GM21367 (cell line): ENCODE data around the gene ARHGAP40.

Experiments used
- ATAC-seq: cut with Tn5 transposase; IDR thresholded peaks from one replicate; pipeline ENCODE4 v1.9.1; 2021; ENCODE audit not compliant: unreplicated experiment

Gene ARHGAP40

DNA sequence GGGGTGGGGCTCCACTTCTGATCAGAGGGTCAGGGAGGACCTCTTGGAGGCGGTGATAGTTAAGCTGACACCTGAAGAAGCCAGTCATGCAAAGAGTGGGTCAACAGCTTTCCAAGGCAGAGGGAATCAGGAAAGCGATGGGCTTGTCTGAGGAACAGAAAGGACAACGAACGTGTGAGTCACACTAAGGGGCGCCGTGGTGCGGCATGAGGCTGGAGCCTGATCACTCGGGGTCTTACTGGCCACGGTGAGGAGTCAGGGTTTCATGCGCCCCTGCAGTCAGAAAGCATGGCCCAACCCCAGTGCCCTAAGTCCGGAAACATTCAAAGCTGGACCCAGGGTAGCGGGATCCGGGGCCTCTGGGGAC, 72.1 kb downstream of the ARHGAP40 start:
- ATAC-seq: no peak

DNA sequence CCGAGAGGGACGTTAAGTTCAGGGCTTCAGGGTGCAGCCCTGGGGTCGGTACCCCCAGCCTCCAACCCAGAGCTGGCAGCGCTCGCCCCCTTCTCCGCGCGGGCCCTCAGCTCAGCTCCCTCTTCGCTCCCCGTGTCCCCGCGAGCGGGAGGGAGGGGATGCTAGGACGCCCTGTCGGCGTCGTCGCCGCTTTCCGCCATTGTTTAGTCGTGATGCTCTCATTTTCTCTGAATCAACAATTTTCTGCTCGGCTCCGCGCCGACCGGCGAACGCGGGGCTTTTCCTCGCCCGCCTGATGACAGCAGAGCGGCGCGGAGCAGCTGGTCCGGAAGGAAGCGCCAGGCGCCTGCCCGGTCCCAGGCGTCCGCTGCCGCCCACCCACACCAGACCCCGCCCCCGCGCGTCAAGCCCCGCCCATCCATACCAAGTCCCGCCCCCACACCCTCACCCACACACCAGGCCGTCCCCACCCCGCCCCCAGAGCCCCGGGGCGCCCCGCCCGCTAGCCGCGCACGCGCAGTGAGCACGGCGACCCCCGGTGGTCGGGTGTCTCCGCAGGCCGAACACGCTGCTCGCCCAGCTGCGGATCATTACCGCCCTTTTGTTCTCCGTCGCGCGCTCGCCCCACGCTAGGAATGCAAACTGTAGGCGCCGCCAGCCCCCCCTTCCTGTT, 72.6 kb downstream of the ARHGAP40 start:
- no peak for ATAC-seq

DNA sequence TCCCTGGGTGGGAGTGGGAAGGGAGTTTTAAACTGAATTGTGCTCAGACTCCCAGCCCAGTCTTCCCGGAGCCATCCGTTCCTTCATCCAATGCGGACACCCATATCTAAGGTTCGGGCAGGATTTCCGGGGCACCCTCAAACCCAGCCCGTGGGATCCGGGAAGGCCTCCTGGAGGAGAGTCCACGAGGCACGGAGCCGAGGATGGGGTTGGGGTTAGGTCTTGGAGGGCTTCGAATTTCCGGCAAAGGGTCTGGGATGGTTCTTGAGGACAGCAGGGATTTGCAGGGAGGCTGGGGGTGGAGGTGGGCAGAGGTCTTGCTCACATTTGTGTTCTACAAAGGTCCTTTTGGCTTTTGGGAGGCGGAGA, 73.1 kb downstream of the ARHGAP40 start:
- ATAC-seq: no peak

DNA sequence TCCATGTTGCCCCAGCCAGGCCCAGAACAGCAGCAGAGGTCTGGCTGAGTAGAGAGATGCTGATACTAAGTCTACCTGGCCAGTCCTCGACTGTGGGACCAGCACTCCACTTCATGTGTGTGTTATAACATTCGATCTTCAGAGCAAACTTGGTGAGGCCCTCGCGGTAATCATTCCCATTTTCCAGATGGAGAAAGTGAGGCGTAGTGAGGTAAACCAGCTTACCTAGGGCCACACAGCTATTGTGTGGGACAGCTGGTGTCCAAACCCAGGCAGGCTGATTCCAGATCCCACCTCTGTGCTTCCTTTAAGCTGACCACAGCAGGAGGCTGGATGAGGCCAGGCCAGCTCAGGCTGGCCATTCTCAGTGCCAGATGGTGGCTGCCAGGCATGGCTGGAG, 75.0 kb downstream of the ARHGAP40 start:
- ATAC-seq: no peak

DNA sequence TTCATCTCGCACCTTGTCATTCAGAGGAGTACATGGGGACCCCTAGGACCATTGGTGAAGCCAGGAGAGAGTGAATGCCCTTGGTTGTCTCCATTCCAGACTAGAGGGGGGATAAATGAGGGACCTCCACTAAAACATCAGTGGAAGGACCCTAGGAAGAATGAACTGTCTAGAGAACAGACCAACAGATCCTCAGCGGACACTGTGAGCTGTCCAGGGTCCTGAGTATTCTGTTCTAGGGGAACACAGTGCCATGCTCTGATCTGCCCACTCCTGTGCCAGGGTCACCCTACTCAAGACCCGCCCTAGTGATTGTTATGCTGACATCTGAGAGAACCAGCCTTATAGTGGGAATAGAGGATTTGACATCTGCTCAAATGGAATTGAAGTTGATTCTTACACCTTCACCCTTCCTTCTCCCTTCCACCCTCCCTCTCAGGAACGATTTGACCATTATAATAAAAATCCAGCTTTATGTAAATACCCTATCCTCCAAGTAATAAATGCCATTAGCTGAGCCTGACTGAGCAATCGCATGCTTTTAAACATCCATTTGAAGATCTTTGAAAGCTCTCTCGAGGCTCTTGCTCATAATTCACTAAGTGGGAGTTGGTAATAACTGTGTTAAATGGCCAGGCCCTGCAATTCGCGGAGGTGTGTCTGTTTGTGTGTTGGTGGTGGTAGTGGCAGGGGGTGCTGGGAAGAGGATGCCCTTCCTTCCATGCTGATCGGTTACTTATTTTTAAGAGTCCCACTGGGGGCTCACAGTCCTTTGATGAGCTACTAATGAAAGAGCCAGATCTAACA, 79.1 kb downstream of the ARHGAP40 start:
- ATAC-seq: no peak

DNA sequence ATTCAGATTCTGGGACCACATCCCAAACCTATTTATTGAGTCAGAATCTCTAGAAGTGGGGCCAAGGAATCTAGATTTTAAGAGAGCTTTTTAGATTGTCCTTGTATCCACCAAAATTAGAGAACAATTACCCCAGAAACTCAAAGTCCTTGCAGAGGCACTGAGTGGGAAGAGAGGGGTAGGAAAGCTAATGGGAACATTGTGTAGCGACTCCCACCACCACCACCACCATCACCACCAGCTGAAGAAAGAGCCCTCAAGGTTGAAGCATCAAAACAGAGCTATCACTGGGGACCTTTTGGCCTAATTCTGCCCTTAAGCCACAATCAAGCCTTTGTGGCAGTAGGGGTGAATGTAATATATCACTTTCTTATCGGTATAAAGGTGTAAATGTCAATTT, 83.7 kb downstream of the ARHGAP40 start:
- no peak for ATAC-seq

DNA sequence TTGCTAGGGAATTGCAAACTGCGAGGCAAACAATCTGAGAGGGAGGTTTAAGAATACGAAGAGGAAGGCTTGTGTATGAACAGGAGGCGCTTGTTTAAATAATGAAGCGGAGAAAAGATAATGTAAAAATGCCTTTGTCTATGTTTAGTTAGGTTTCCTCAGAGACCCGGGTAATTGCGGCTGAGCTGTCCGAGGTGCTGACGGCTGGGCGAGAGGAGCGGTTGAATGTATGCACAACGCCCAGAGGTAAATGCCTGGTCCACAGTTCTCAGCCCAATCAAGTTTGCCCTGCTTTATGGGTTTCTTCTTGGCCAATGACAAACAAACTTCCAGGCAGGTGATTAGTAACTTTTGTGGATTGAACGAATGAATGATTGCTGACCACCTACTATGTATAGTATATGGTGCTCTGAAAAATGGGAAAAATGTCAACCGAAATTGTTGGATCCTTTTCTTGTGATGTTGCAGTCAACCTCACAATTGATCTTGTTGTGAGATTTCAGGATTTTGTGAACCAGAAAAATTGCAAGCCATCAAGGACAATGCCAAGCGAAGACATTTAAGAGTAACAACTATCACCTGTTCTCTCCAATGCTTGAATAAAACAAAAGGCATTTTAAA, 84.4 kb downstream of the ARHGAP40 start:
- no peak for ATAC-seq

DNA sequence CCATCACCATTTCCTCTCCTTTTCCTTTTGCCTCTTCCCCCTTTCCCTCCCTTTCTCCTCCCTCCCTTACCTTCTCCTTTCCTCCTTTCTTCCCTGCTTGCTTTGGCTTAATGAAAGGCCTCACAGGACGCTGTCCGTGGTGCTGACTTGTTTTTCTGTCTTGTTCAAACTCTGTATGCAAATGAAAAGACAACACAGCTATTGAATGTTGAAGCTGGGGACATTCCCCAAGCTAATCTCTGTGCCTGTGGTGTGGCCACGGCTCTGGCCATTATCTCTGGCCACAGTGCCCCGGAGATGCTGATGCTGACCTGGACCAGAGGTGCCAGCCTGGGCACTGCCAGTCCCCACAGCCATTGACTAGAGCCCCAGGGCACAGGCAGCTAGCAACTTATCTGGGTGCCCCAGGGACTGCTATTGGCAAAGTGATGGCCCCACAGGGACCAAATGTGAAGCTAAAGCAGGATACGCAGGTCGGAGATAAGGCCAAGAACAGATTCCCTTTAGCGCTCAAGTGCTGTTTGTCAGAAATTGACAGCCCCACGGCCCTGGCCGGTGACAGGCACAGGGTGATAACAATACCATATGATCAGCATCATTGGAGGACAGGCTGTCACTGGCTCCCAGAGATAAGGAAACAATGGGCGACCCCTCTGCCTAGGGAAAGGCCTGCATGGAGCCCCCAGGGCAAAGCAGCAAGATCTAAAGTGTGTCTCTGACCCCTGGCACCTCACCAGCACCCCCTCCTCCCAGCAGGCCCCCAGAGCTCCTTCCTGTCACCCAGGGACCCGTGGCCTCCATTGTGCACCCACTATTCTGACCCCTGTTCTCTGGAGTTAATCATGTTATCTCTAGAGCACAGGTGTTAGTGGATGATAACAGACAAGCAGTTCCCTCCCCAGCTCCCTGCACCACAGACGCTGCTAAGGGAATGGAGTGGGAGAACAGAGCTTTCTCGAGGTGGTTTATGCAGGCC, 91.1 kb downstream of the ARHGAP40 start:
- no peak for ATAC-seq

DNA sequence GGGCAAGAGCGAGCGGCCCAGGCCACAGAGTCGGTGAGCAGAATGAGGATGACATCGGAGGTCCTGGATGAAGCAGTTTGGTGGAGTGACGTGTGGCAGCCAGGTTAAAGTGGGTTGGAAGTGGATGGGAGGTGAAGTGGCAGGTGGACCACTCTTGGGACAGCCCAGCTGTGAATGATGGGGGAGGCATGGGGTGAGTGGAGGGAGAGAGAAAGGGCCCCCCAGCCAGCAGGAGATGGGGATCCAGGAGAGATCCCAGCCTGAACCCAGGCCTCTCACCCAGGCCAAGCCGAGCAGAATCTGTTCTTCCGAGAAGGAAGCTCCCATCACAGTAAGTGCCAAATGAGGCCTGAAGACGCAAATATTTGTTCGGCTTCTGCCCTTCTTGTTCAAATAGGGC, 95.7 kb downstream of the ARHGAP40 start:
- ATAC-seq: no peak

DNA sequence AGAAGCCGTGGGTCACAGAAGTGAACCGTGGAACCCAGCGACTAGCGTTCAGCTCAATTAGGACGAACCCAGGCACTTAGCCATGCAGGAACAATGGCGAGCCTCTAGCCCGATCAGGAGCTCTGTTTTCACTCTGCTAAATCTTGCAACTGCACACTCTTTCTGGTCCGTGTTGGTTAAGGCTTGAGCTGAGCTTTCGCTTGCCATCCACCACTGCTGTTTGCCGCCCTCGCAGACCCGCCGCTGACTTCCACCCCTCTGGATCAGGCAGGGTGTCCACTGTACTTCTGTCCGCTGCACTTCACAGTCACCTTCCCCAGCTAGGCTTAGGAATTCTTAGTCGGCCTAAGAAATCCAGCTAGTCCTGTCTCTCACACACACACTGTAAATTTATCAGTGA, 96.9 kb downstream of the ARHGAP40 start:
- no peak for ATAC-seq

DNA sequence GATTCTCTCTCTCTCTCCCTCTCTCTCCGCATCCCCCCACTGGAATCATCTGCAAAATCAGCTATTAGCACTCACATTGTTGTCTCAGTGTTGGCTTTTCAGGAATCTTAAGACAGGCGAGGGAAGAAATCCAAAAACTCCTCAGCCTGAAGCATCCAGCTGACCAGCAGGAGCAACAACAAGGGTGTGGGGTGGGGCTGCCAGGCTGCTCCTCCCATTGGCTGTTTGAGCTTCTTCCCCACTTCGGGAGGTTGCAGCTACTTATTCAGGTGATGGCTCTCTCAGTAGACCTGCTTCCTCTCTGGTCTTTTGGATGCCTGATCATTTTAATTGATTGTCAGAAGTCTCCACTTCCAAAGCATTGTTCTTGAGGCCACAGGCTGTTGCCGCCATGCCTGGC, 98.5 kb downstream of the ARHGAP40 start:
- no peak for ATAC-seq
